B cell (primary cell): ENCODE data around the gene GRIA3. TPM values are rescaled to one million over a fixed set of nuclear protein-coding genes. Genes with fewer than 3 reads are reported as not detected.

Experiments used
- ATAC-seq: fragments of 200-7000 bp; cut with Tn5 transposase; one replicate; pipeline ENCODE4 v1.10.0; 2021; ENCODE audit warnings: low read depth, mild to moderate bottlenecking, moderate number of reproducible peaks, moderate library complexity
- CTCF ChIA-PET: fragments of 350-600 bp; sonication (Branson Sonifier 250); formaldehyde crosslinking; loops from one replicate; lab custom pipeline; 2021; ENCODE audit warnings: antibody characterized with exemption, inconsistent platforms; lab: Charles Lee
- POLR2A ChIA-PET: fragments of 350-600 bp; sonication (Branson Sonifier 250); formaldehyde crosslinking; loops from one replicate; lab custom pipeline; 2021; ENCODE audit warnings: antibody characterized with exemption; lab: Charles Lee
- DNase-seq: peaks from one replicate; pipeline ENCODE4 v3.0.0; 2013
- H2AFZ ChIP-seq: 2 replicates; pipeline ENCODE4 v1.6.1; 2012; ENCODE audit warnings: mild to moderate bottlenecking, low read depth, low read length; ENCODE audit not compliant: insufficient read depth, poor library complexity, severe bottlenecking
- H3K27ac ChIP-seq, 2 donors: 1 replicate in 1 of 2; 2 replicates in 1 of 2; pipeline ENCODE4 v1.5.1; 2012 to 2013; ENCODE audit warnings: low read length in 2 of 2, mild to moderate bottlenecking in 2 of 2, moderate library complexity in 1 of 2
- H3K27me3 ChIP-seq, 4 experiments: fragments of 200-600 bp in 1 of 4; sonication (generic) in 1 of 4; replicated peaks in 1 of 4; 1 replicate in 2 of 4; 2 replicates in 2 of 4; pipeline versions ENCODE4 v1.6.1 to v1.7.0; 2013 to 2016; ENCODE audit warnings: low read length in 3 of 4, mild to moderate bottlenecking in 2 of 4, mixed read lengths in 1 of 4, moderate library complexity in 1 of 4; ENCODE audit not compliant: insufficient read depth in 4 of 4, control insufficient read depth in 3 of 4; ENCODE audit errors: control extremely low read depth in 1 of 4
- H3K36me3 ChIP-seq, 2 experiments: replicated peaks in 1 of 2; 1 replicate in 1 of 2; 2 replicates in 1 of 2; pipeline versions ENCODE4 v1.6.1 to v1.7.1; 2013; ENCODE audit warnings: low read length in 1 of 2; ENCODE audit not compliant: insufficient read depth in 2 of 2, control insufficient read depth in 1 of 2; ENCODE audit errors: control extremely low read depth in 1 of 2, extremely low read depth in 1 of 2
- H3K4me1 ChIP-seq, 2 donors: fragments of 200-600 bp in 1 of 2; sonication (generic) in 1 of 2; 1 replicate in 1 of 2; 2 replicates in 1 of 2; pipeline versions ENCODE4 v1.5.1 to v1.6.1; 2013 to 2017; ENCODE audit warnings: low read length in 2 of 2; ENCODE audit not compliant: control insufficient read depth in 2 of 2, insufficient read depth in 2 of 2
- H3K4me2 ChIP-seq: replicated peaks from 2 replicates; pipeline ENCODE3; 2012; ENCODE audit warnings: mild to moderate bottlenecking, low read depth, low read length; ENCODE audit not compliant: poor library complexity, severe bottlenecking
- H3K4me3 ChIP-seq, 5 experiments: fragments of 200-600 bp in 1 of 5; sonication (generic) in 1 of 5; 1 replicate in 3 of 5; 2 replicates in 2 of 5; pipeline versions ENCODE4 v1.5.1 to v1.7.0; 2011 to 2016; ENCODE audit warnings: low read length in 4 of 5, mild to moderate bottlenecking in 4 of 5, low read depth in 2 of 5, control low read depth in 1 of 5, moderate library complexity in 1 of 5; ENCODE audit not compliant: insufficient read depth in 1 of 5; ENCODE audit errors: control extremely low read depth in 1 of 5, extremely low read depth in 1 of 5
- H3K79me2 ChIP-seq: fragments of 200-600 bp; sonication (generic); one replicate; pipeline ENCODE4 v1.6.0; 2016; ENCODE audit warnings: low read length; ENCODE audit not compliant: control insufficient read depth, insufficient read depth
- H3K9ac ChIP-seq: fragments of 200-600 bp; sonication (generic); 2 replicates; pipeline ENCODE4 v1.6.1; 2017; ENCODE audit warnings: mild to moderate bottlenecking, low read length, moderate library complexity
- H3K9me3 ChIP-seq, 3 donors: one replicate each; pipeline versions ENCODE4 v1.6.1 to v1.7.1; 2013; ENCODE audit warnings: low read length in 2 of 3; ENCODE audit not compliant: control insufficient read depth in 2 of 3, insufficient read depth in 1 of 3; ENCODE audit errors: control extremely low read depth in 1 of 3
- H4K20me1 ChIP-seq: 2 replicates; pipeline ENCODE4 v1.6.0; 2012; ENCODE audit warnings: mild to moderate bottlenecking, low read length; ENCODE audit not compliant: insufficient read depth, control insufficient read depth, poor library complexity, severe bottlenecking
- H3K27ac Mint-ChIP-seq: one replicate; pipeline ENCODE4 v1.8.0; 2021; ENCODE audit warnings: mixed read lengths
- H3K27me3 Mint-ChIP-seq: one replicate; pipeline ENCODE4 v1.8.0; 2021; ENCODE audit warnings: mixed read lengths
- H3K4me1 Mint-ChIP-seq: one replicate; pipeline ENCODE4 v1.8.0; 2021; ENCODE audit warnings: mixed read lengths
- H3K4me3 Mint-ChIP-seq: one replicate; pipeline ENCODE4 v1.8.0; 2021; ENCODE audit warnings: mixed read lengths
- H3K9me3 Mint-ChIP-seq: one replicate; pipeline ENCODE4 v1.8.0; 2022; ENCODE audit warnings: mixed read lengths; ENCODE audit not compliant: insufficient read depth
- EZH2 ChIP-seq: IDR thresholded peaks from 2 replicates; pipeline ENCODE4 v1.6.1; 2012; ENCODE audit warnings: borderline replicate concordance, low read depth, mild to moderate bottlenecking, moderate library complexity, low read length; ENCODE audit not compliant: insufficient read depth, poor library complexity, severe bottlenecking
- WGBS: methylation state at CpG from one replicate; pipeline ENCODE4 v1.1.5; 2013; ENCODE audit warnings: missing lambda C conversion rate; ENCODE audit not compliant: insufficient coverage; 5-methylcytosine and 5-hydroxymethylcytosine counted together
- intact Hi-C: fragments of 100-400 bp; cut with micrococcal nuclease; formaldehyde crosslinking; loops from one replicate; pipeline ENCODE4 v1.10.0; 2022
- polyA plus RNA-seq: library from polyadenylated mRNA; depleted of rRNA; stranded (reverse); fragments of >200 nt; gene quantifications from 2 replicates; pipeline ENCODE4 v1.2.3, GENCODE V29; 2012
- total RNA-seq, 2 donors: library from RNA; stranded (reverse); fragments of 120-200 nt in 1 of 2; gene quantifications; 1 replicate in 1 of 2; 2 replicates in 1 of 2; pipeline versions ENCODE4 v1.2.3 to v1.2.4, GENCODE V29; 2013 to 2022
- TF ChIP-seq, protein P1 (sequence below): fragments of 200-600 bp; IDR thresholded peaks from one replicate; pipeline ENCODE4 v1.8.0; 2022; ENCODE audit warnings: antibody characterized with exemption, mild to moderate bottlenecking

Gene GRIA3
- total and polyA plus RNA-seq, 2 donors (not counting 1 experiment from before 2014, with no cell fraction given) = not detected

DNA sequence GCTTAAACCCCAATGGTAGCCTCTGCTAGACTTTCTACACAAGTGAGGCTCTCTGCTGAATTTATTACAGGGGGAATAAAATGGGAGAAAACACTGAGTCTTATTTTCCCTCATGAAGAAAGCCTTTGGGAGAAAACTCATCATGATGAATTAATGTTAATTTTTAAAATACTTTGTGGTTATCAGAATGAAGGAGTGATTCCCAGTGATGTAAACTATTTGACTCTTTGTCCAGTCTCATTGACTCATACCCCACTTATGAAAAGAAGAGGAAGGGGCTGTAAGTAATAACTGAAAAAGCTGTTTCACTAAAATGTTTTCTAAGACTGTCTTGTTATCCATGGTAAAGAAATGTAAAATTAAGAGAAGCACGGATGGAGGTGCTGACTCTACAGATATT lies 208.8 kb downstream of the GRIA3 start:
- ATAC-seq (no peak), DNase-seq (no peak)
- Histone ChIP-seq H3K36me3 (no peaks in the 10 kb centered on the region), H2AFZ (no peak overlapping the region), H4K20me1 (no peaks in the 10 kb centered on the region), H3K27ac (no peak overlapping the region), H3K4me2 (no peak overlapping the region), H3K9me3 (peaks cover 0 to 8% (median 0%) of the 10 kb centered on the region in 3 donors), H3K9ac (no peak overlapping the region), H3K4me3 (no peak overlapping the region), H3K27me3 (no peaks in the 10 kb centered on the region), H3K79me2 (no peaks in the 10 kb centered on the region), H3K4me1 (no peaks in the 10 kb centered on the region)
- ChIA-PET CTCF (no interaction called here), POLR2A (no interaction called here)
- WGBS = no CpG with 5 or more reads among the region's 1 CpG
- Mint-ChIP-seq H3K4me3 (no peak overlapping the region), H3K9me3 (peaks cover 2% of the 10 kb centered on the region), H3K27me3 (no peaks in the 10 kb centered on the region), H3K27ac (no peak overlapping the region), H3K4me1 (no peaks in the 10 kb centered on the region)
- no peak for TF ChIP-seq EZH2
- TF ChIP-seq, protein P1, sequence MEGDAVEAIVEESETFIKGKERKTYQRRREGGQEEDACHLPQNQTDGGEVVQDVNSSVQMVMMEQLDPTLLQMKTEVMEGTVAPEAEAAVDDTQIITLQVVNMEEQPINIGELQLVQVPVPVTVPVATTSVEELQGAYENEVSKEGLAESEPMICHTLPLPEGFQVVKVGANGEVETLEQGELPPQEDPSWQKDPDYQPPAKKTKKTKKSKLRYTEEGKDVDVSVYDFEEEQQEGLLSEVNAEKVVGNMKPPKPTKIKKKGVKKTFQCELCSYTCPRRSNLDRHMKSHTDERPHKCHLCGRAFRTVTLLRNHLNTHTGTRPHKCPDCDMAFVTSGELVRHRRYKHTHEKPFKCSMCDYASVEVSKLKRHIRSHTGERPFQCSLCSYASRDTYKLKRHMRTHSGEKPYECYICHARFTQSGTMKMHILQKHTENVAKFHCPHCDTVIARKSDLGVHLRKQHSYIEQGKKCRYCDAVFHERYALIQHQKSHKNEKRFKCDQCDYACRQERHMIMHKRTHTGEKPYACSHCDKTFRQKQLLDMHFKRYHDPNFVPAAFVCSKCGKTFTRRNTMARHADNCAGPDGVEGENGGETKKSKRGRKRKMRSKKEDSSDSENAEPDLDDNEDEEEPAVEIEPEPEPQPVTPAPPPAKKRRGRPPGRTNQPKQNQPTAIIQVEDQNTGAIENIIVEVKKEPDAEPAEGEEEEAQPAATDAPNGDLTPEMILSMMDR = no peak
- intact Hi-C loops = no loop called here

DNA sequence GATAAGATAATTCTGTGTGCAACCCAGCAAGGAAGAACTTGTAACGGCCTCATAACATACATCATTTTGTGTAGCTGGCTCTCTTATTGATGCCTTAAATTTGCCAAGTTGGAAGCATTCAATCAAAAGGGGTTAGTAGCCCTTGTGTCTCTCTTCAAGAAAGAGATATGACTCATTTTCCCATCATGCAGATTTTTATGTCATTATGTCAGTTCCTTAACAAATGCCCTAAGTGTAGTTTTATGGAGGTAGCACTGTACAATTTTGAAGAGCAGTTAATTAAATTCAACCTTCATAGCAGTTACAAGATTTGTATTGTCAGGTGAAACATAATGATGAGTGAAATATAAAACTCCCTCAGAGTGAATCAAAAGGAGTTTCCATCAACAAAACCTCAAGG lies 215.6 kb downstream of the GRIA3 start:
- ATAC-seq (no peak), DNase-seq (no peak)
- H3K4me3 ChIP-seq = no peak overlapping the region
- H3K27ac ChIP-seq = no peak overlapping the region
- H3K4me1 Mint-ChIP-seq = no peaks in the 10 kb centered on the region
- ChIA-PET CTCF (no interaction called here), POLR2A (no interaction called here)
- H4K20me1 ChIP-seq = no peaks in the 10 kb centered on the region
- no peak overlapping the region for H3K4me3 Mint-ChIP-seq
- H3K9me3 ChIP-seq = no peaks in the 10 kb centered on the region
- H3K27me3 ChIP-seq = no peaks in the 10 kb centered on the region
- no peaks in the 10 kb centered on the region for H3K9me3 Mint-ChIP-seq
- H3K4me2 ChIP-seq = no peak overlapping the region
- H3K79me2 ChIP-seq = no peaks in the 10 kb centered on the region
- H3K9ac ChIP-seq = no peak overlapping the region
- no peaks in the 10 kb centered on the region for H3K27me3 Mint-ChIP-seq
- H2AFZ ChIP-seq = no peak overlapping the region
- no peaks in the 10 kb centered on the region for H3K36me3 ChIP-seq
- intact Hi-C loops = no loop called here
- TF ChIP-seq, protein P1 = no peak
- no CpG with 5 or more reads among the region's 1 CpG for WGBS
- no peaks in the 10 kb centered on the region for H3K4me1 ChIP-seq
- no peak overlapping the region for H3K27ac Mint-ChIP-seq
